GM23248 (cell line): ENCODE data around the gene LPP.

ENCODE experiments used
- EZH2 ChIP-seq: fragments of 200-600 bp; sonication (generic); IDR thresholded peaks from 2 replicates; pipeline ENCODE4 v1.6.1; 2018; ENCODE audit warnings: antibody characterized with exemption, mild to moderate bottlenecking; ENCODE audit not compliant: insufficient read depth, poor library complexity, severe bottlenecking
- EZH2phosphoT487 ChIP-seq: fragments of 200-600 bp; sonication (generic); IDR thresholded peaks from 2 replicates; pipeline ENCODE4 v1.6.1; 2018; ENCODE audit warnings: antibody characterized with exemption, moderate library complexity, mild to moderate bottlenecking, low read depth; ENCODE audit not compliant: insufficient read depth

GRCh38 chr3:188301147-188301546 is 147.2 kb downstream of the LPP start:
- TF ChIP-seq EZH2: no peak
- TF ChIP-seq EZH2phosphoT487: no peak
